ENCODE measurements around the gene SLC16A1.

SLC16A1 gene

DNA sequence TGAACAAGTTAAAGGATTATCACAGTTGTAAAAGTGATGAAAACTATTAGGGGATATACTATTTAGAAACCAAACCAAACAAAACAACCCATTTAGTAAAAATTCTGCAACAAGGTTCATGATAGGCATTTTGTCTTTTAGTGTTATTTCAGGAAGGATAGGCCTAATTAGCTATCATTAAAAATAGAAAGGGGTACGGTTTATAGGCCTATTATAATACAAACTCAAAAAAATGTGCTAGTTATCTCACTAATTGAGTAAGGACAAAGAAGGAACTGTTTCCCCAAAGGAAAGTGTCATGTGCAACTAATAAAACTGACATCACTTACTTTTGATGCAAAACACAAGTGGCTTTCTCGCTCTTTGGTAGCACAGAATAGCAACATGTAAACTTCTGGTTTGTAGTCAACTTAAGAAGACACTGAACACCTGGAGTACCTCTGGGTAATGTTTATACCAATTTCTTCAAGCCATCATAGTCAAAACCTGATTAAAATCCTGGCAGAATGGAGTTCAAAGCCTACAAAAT lies 28.5 kb downstream of the SLC16A1 start:
- Histone ChIP-seq H2BK12ac (ENCODE audit: low read length in 2 of 2) (no peak overlapping the region), H3K79me1 (replicated peaks; ENCODE audit: low read length, poor library complexity, severe bottlenecking) (peaks cover 33% of the 10 kb centered on the region), H3K4me2 (ENCODE audit: low read length, poor library complexity, severe bottlenecking) (no peak overlapping the region), H3K9me3 (ENCODE audit: control insufficient read depth, low read length) (no peaks in the 10 kb centered on the region), H2BK15ac (ENCODE audit: low read depth, poor library complexity, severe bottlenecking) (no peak overlapping the region), H3K23ac (ENCODE audit: low read length in 2 of 2) (no peak overlapping the region), H2AK5ac (ENCODE audit: low read length, severe bottlenecking) (no peak overlapping the region), H3K4ac (ENCODE audit: low read depth in 1 of 2, low read length in 2 of 2) (no peak overlapping the region), H3K9ac (ENCODE audit: low read length) (no peak overlapping the region), H4K91ac (ENCODE audit: low read length) (no peak overlapping the region), H3K18ac (ENCODE audit: low read depth in 1 of 2, low read length in 2 of 2) (no peak overlapping the region), H3K27me3 (ENCODE audit: control insufficient read depth in 1 of 2, insufficient read depth in 1 of 2, low read length in 2 of 2) (no peaks in the 10 kb centered on the region), H4K8ac (ENCODE audit: low read length) (no peak overlapping the region), H2BK120ac (ENCODE audit: low read depth, low read length) (no peak overlapping the region), H2AFZ (ENCODE audit: low read depth, low read length) (no peak overlapping the region), H3K27ac (ENCODE audit: low read length, poor library complexity, severe bottlenecking) (no peak overlapping the region), H3K4me1 (ENCODE audit: control insufficient read depth, insufficient read depth, low read depth, low read length) (no peaks in the 10 kb centered on the region), H3K36me3 (ENCODE audit: control insufficient read depth in 1 of 2, insufficient read depth in 2 of 2, low read depth in 1 of 2, low read length in 2 of 2) (peaks cover 29 to 42% of the 10 kb centered on the region in 2 experiments), H3K14ac (ENCODE audit: low read length in 2 of 2) (no peak overlapping the region), H2BK5ac (ENCODE audit: low read depth, low read length, poor library complexity, severe bottlenecking) (no peak overlapping the region), H3K4me3 (ENCODE audit: insufficient read depth in 1 of 2, low read depth in 1 of 2, low read length in 2 of 2) (no peak overlapping the region)
- WGBS = 86% methylated on average over 1 of the region's 2 CpGs
- no peak for DNase-seq

DNA sequence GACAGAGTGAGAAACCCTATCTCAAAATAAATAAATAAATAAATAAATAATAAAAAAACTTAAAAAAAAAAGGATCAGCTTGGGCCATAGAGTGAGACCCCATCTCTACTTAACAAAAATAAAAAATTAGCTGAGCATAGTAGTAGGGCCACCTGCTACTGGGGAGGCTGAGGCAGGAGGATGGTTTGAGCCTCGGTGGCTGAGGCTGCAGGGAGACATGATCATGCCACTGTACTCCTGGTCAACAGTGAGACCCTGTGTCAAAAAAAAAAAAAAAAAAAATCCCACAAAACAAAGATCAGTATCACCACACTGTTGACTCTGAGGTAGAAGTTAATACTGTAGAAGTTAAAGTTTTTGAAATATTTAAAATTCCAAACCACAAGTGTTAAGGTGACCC lies 29.1 kb downstream of the SLC16A1 start:
- Histone ChIP-seq H2AK5ac (ENCODE audit: low read length, severe bottlenecking) (no peak overlapping the region), H2BK5ac (ENCODE audit: low read depth, low read length, poor library complexity, severe bottlenecking) (no peak overlapping the region), H3K9me3 (ENCODE audit: control insufficient read depth, low read length) (no peaks in the 10 kb centered on the region), H3K27ac (ENCODE audit: low read length, poor library complexity, severe bottlenecking) (no peak overlapping the region), H2AFZ (ENCODE audit: low read depth, low read length) (no peak overlapping the region), H2BK15ac (ENCODE audit: low read depth, poor library complexity, severe bottlenecking) (no peak overlapping the region), H3K14ac (ENCODE audit: low read length in 2 of 2) (no peak overlapping the region), H3K23ac (ENCODE audit: low read length in 2 of 2) (no peak overlapping the region), H4K91ac (ENCODE audit: low read length) (no peak overlapping the region), H3K18ac (ENCODE audit: low read depth in 1 of 2, low read length in 2 of 2) (no peak overlapping the region), H3K9ac (ENCODE audit: low read length) (no peak overlapping the region), H3K4me3 (ENCODE audit: insufficient read depth in 1 of 2, low read depth in 1 of 2, low read length in 2 of 2) (no peak overlapping the region), H2BK12ac (ENCODE audit: low read length in 2 of 2) (no peak overlapping the region), H3K79me1 (replicated peaks; ENCODE audit: low read length, poor library complexity, severe bottlenecking) (peaks cover 30% of the 10 kb centered on the region), H3K36me3 (ENCODE audit: control insufficient read depth in 1 of 2, insufficient read depth in 2 of 2, low read depth in 1 of 2, low read length in 2 of 2) (peaks cover 29 to 47% of the 10 kb centered on the region in 2 experiments), H2BK120ac (ENCODE audit: low read depth, low read length) (no peak overlapping the region), H4K8ac (ENCODE audit: low read length) (no peak overlapping the region), H3K4me2 (ENCODE audit: low read length, poor library complexity, severe bottlenecking) (no peak overlapping the region), H3K27me3 (ENCODE audit: control insufficient read depth in 1 of 2, insufficient read depth in 1 of 2, low read length in 2 of 2) (no peaks in the 10 kb centered on the region), H3K4me1 (ENCODE audit: control insufficient read depth, insufficient read depth, low read depth, low read length) (no peaks in the 10 kb centered on the region), H3K4ac (ENCODE audit: low read depth in 1 of 2, low read length in 2 of 2) (no peak overlapping the region)
- DNase-seq = no peak
- WGBS = no CpG with 5 or more reads among the region's 1 CpG

DNA sequence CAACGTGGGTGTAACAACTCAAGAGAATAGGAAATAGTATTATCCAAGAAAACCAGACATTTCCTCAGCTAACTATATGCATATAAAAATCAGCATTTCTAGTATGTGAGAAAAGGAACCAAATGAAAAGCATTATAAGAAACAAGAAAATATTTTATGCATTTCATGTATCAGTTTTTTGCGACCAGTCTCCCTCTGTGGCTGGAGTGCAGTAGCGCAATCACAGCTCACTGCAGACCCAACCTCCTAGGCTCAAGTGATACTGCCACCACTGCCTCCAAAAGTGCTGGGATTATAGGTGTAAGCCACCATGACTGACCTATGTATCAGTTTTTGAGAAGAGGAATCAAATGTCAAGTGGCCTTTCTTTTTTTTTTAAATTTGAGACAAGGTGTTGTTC lies 31.0 kb downstream of the SLC16A1 start:
- Histone ChIP-seq H3K18ac (ENCODE audit: low read depth in 1 of 2, low read length in 2 of 2) (no peak overlapping the region), H3K9ac (ENCODE audit: low read length) (no peak overlapping the region), H2BK120ac (ENCODE audit: low read depth, low read length) (no peak overlapping the region), H2BK12ac (ENCODE audit: low read length in 2 of 2) (no peak overlapping the region), H2BK5ac (ENCODE audit: low read depth, low read length, poor library complexity, severe bottlenecking) (no peak overlapping the region), H3K4me1 (ENCODE audit: control insufficient read depth, insufficient read depth, low read depth, low read length) (no peaks in the 10 kb centered on the region), H3K14ac (ENCODE audit: low read length in 2 of 2) (no peak overlapping the region), H4K91ac (ENCODE audit: low read length) (no peak overlapping the region), H3K27ac (ENCODE audit: low read length, poor library complexity, severe bottlenecking) (no peak overlapping the region), H2AK5ac (ENCODE audit: low read length, severe bottlenecking) (no peak overlapping the region), H3K23ac (ENCODE audit: low read length in 2 of 2) (no peak overlapping the region), H3K36me3 (ENCODE audit: control insufficient read depth in 1 of 2, insufficient read depth in 2 of 2, low read depth in 1 of 2, low read length in 2 of 2) (peaks cover 29 to 52% of the 10 kb centered on the region in 2 experiments), H3K4me2 (ENCODE audit: low read length, poor library complexity, severe bottlenecking) (no peak overlapping the region), H3K27me3 (ENCODE audit: control insufficient read depth in 1 of 2, insufficient read depth in 1 of 2, low read length in 2 of 2) (no peaks in the 10 kb centered on the region), H3K4ac (ENCODE audit: low read depth in 1 of 2, low read length in 2 of 2) (no peak overlapping the region), H3K4me3 (ENCODE audit: insufficient read depth in 1 of 2, low read depth in 1 of 2, low read length in 2 of 2) (no peak overlapping the region), H2BK15ac (ENCODE audit: low read depth, poor library complexity, severe bottlenecking) (no peak overlapping the region), H2AFZ (ENCODE audit: low read depth, low read length) (no peak overlapping the region), H3K79me1 (replicated peaks; ENCODE audit: low read length, poor library complexity, severe bottlenecking) (peaks cover 26% of the 10 kb centered on the region), H4K8ac (ENCODE audit: low read length) (no peak overlapping the region), H3K9me3 (ENCODE audit: control insufficient read depth, low read length) (no peaks in the 10 kb centered on the region)
- 95% methylated on average over 2 of the region's 3 CpGs for WGBS
- no peak for DNase-seq

DNA sequence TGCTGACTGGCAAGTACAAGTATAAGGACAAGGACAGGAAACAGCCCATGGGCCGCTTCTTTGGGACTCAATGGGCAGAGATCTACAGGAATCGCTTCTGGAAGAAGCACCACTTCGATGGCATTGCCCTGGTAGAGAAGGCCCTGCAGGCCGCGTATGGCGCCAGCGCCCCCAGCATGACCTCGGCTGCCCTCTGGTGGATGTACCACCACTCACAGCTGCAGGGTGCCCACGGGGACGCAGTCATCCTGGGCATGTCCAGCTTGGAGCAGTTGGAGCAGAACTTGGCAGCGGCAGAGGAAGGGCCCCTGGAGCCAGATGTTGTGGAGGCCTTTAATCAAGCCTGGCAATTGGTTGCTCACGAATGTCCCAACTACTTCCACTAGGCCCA lies 32.0 kb downstream of the SLC16A1 start:
- Histone ChIP-seq H4K91ac (ENCODE audit: low read length) (no peak overlapping the region), H3K27me3 (ENCODE audit: control insufficient read depth in 1 of 2, insufficient read depth in 1 of 2, low read length in 2 of 2) (no peaks in the 10 kb centered on the region), H3K27ac (ENCODE audit: low read length, poor library complexity, severe bottlenecking) (no peak overlapping the region), H2BK120ac (ENCODE audit: low read depth, low read length) (no peak overlapping the region), H2AK5ac (ENCODE audit: low read length, severe bottlenecking) (no peak overlapping the region), H3K79me1 (replicated peaks; ENCODE audit: low read length, poor library complexity, severe bottlenecking) (peaks cover 19% of the 10 kb centered on the region), H2BK5ac (ENCODE audit: low read depth, low read length, poor library complexity, severe bottlenecking) (no peak overlapping the region), H3K4me3 (ENCODE audit: insufficient read depth in 1 of 2, low read depth in 1 of 2, low read length in 2 of 2) (no peak overlapping the region), H3K18ac (ENCODE audit: low read depth in 1 of 2, low read length in 2 of 2) (no peak overlapping the region), H3K36me3 (ENCODE audit: control insufficient read depth in 1 of 2, insufficient read depth in 2 of 2, low read depth in 1 of 2, low read length in 2 of 2) (peaks cover 29 to 49% of the 10 kb centered on the region in 2 experiments), H3K4me1 (ENCODE audit: control insufficient read depth, insufficient read depth, low read depth, low read length) (no peaks in the 10 kb centered on the region), H3K4ac (ENCODE audit: low read depth in 1 of 2, low read length in 2 of 2) (no peak overlapping the region), H3K23ac (ENCODE audit: low read length in 2 of 2) (no peak overlapping the region), H3K4me2 (ENCODE audit: low read length, poor library complexity, severe bottlenecking) (no peak overlapping the region), H3K14ac (ENCODE audit: low read length in 2 of 2) (no peak overlapping the region), H2BK15ac (ENCODE audit: low read depth, poor library complexity, severe bottlenecking) (no peak overlapping the region), H2BK12ac (ENCODE audit: low read length in 2 of 2) (no peak overlapping the region), H2AFZ (ENCODE audit: low read depth, low read length) (no peak overlapping the region), H4K8ac (ENCODE audit: low read length) (no peak overlapping the region), H3K9ac (ENCODE audit: low read length) (no peak overlapping the region), H3K9me3 (ENCODE audit: control insufficient read depth, low read length) (no peaks in the 10 kb centered on the region)
- WGBS = 99% methylated on average over 12 of the region's 12 CpGs
- no peak for DNase-seq
